GM23338 (cell line): ENCODE results near the gene CDX1. TPM values are rescaled to one million over a fixed set of nuclear protein-coding genes. Genes with fewer than 3 reads are reported as not detected.
A peak's percentile ranks its signal among the peaks of the same experiment; 100 is the strongest.

Source experiments
- ATAC-seq: fragments of 200-7000 bp; cut with Tn5 transposase; 3 replicates; pipeline ENCODE4 v1.9.1; 2020
- DNase-seq: peaks from one replicate; pipeline ENCODE4 v3.0.0-alpha.2; 2015; ENCODE audit warnings: low spot score
- H2AFZ ChIP-seq: fragments of 200-600 bp; sonication (generic); 2 replicates; pipeline ENCODE4 v1.8.0; 2016; ENCODE audit warnings: antibody characterized with exemption, mild to moderate bottlenecking, moderate library complexity
- H3F3A ChIP-seq: fragments of 200-600 bp; sonication (generic); replicated peaks from 2 replicates; pipeline ENCODE4 v1.8.0; 2017; ENCODE audit warnings: antibody characterized with exemption, mixed run types, low read depth
- H3K27ac ChIP-seq: fragments of 200-600 bp; sonication (generic); 2 replicates; pipeline ENCODE4 v1.6.1; 2016; ENCODE audit warnings: low read depth
- H3K27me3 ChIP-seq: fragments of 200-600 bp; sonication (generic); 2 replicates; pipeline ENCODE4 v1.8.0; 2016; ENCODE audit warnings: mild to moderate bottlenecking, mixed run types, moderate library complexity; ENCODE audit not compliant: insufficient read depth
- H3K36me3 ChIP-seq: fragments of 200-600 bp; sonication (generic); 2 replicates; pipeline ENCODE4 v1.8.0; 2016; ENCODE audit warnings: mild to moderate bottlenecking; ENCODE audit not compliant: insufficient read depth
- H3K4me1 ChIP-seq: fragments of 200-600 bp; sonication (generic); 2 replicates; pipeline ENCODE4 v1.8.0; 2016; ENCODE audit warnings: mild to moderate bottlenecking, moderate library complexity; ENCODE audit not compliant: insufficient read depth
- H3K4me2 ChIP-seq: fragments of 200-600 bp; sonication (generic); 2 replicates; pipeline ENCODE4 v1.7.1; 2017; ENCODE audit warnings: mixed run types
- H3K4me3 ChIP-seq: fragments of 200-600 bp; sonication (generic); 2 replicates; pipeline ENCODE4 v1.6.1; 2016; ENCODE audit warnings: mixed run types
- H3K79me2 ChIP-seq: fragments of 200-600 bp; sonication (generic); replicated peaks from 2 replicates; pipeline ENCODE4 v1.8.0; 2017; ENCODE audit warnings: mild to moderate bottlenecking; ENCODE audit not compliant: insufficient read depth
- H3K9me2 ChIP-seq: fragments of 200-600 bp; sonication (generic); 2 replicates; pipeline ENCODE4 v1.8.0; 2017; ENCODE audit not compliant: insufficient read depth
- H4K20me1 ChIP-seq: fragments of 200-600 bp; sonication (generic); replicated peaks from 2 replicates; pipeline ENCODE4 v1.8.0; 2017; ENCODE audit warnings: mild to moderate bottlenecking; ENCODE audit not compliant: insufficient read depth
- H3K27ac Mint-ChIP-seq: 2 replicates; pipeline ENCODE4 v1.8.0; 2020; ENCODE audit warnings: inconsistent platforms, mild to moderate bottlenecking, moderate library complexity, mixed read lengths
- H3K27me3 Mint-ChIP-seq: 3 replicates; pipeline ENCODE4 v1.8.0; 2022; ENCODE audit warnings: low read depth, mild to moderate bottlenecking, moderate library complexity, mixed read lengths, inconsistent platforms; ENCODE audit not compliant: insufficient read depth, poor library complexity
- H3K36me3 Mint-ChIP-seq: 3 replicates; pipeline ENCODE4 v1.8.0; 2021; ENCODE audit warnings: low read depth, mild to moderate bottlenecking, inconsistent platforms, moderate library complexity, mixed read lengths
- H3K4me1 Mint-ChIP-seq: 3 replicates; pipeline ENCODE4 v1.8.0; 2020; ENCODE audit warnings: mild to moderate bottlenecking, inconsistent platforms, mixed read lengths
- H3K4me3 Mint-ChIP-seq: 3 replicates; pipeline ENCODE4 v1.8.0; 2021; ENCODE audit warnings: moderate library complexity, mild to moderate bottlenecking, inconsistent platforms, mixed read lengths
- H3K9me3 Mint-ChIP-seq: 3 replicates; pipeline ENCODE4 v1.8.0; 2020; ENCODE audit warnings: moderate library complexity, mild to moderate bottlenecking, inconsistent platforms, mixed read lengths
- EZH2 ChIP-seq: fragments of 200-600 bp; sonication (generic); IDR thresholded peaks from one replicate; pipeline ENCODE4 v1.8.0; 2017; ENCODE audit warnings: antibody characterized with exemption, mild to moderate bottlenecking, low read depth; ENCODE audit not compliant: unreplicated experiment
- EZH2phosphoT487 ChIP-seq: fragments of 200-600 bp; sonication (generic); IDR thresholded peaks from one replicate; pipeline ENCODE4 v1.8.1; 2018; ENCODE audit warnings: antibody characterized with exemption; ENCODE audit not compliant: unreplicated experiment
- JUNB ChIP-seq: IDR thresholded peaks from one replicate; pipeline ENCODE4 v1.6.1; 2016; ENCODE audit warnings: antibody characterized with exemption; ENCODE audit not compliant: unreplicated experiment
- POLR2AphosphoS5 ChIP-seq: IDR thresholded peaks from 2 replicates; pipeline ENCODE4 v1.6.1; 2016; ENCODE audit warnings: antibody characterized with exemption, low read depth
- REST ChIP-seq: IDR thresholded peaks from one replicate; pipeline ENCODE4 v1.6.1; 2018; ENCODE audit warnings: antibody characterized with exemption; ENCODE audit not compliant: unreplicated experiment
- STAT1 ChIP-seq: IDR thresholded peaks from one replicate; pipeline ENCODE4 v1.6.1; 2016; ENCODE audit warnings: antibody characterized with exemption; ENCODE audit not compliant: unreplicated experiment
- ZNF114 ChIP-seq: fragments of 250-450 bp; sonication (Bioruptor Pico); IDR thresholded peaks from 2 replicates; pipeline ENCODE4 v1.5.0; 2020; ENCODE audit warnings: mild to moderate bottlenecking, moderate library complexity
- ZNF331 ChIP-seq: fragments of 250-450 bp; sonication (Bioruptor Pico); IDR thresholded peaks from 2 replicates; pipeline ENCODE4 v1.5.0; 2020; ENCODE audit warnings: low read depth, mild to moderate bottlenecking, moderate library complexity
- ZNF462 ChIP-seq: fragments of 250-450 bp; sonication (Bioruptor Pico); IDR thresholded peaks from 2 replicates; pipeline ENCODE4 v1.5.0; 2020; ENCODE audit warnings: mild to moderate bottlenecking, moderate library complexity
- polyA plus RNA-seq: library from polyadenylated mRNA; unstranded; fragments of >200 nt; fragmentation: Nextera tagmentation; extraction: Ambion mirVana; gene quantifications from 2 replicates; pipeline ENCODE4 v1.2.1, GENCODE V29; 2016
- total RNA-seq: library from RNA; depleted of rRNA; stranded (reverse); fragments of >200 nt; shearing (Covaris generic); gene quantifications from 2 replicates; pipeline ENCODE4 v1.2.3, GENCODE V29; 2014
- TF ChIP-seq, protein P1 (sequence below): IDR thresholded peaks from 2 replicates; pipeline ENCODE4 v1.6.1; 2016; ENCODE audit warnings: antibody characterized with exemption

Gene CDX1
- total and polyA plus RNA-seq, 2 experiments from 2014 or later, result not detected

- TF ChIP-seq STAT1 (no peak), EZH2 (no peak), JUNB (no peak), ZNF462 (CRISPR knock-in tag) (no peak), REST (no peak), ZNF114 (CRISPR knock-in tag) (no peak), ZNF331 (CRISPR knock-in tag) (no peak), EZH2phosphoT487 (no peak), POLR2AphosphoS5 (no peak)
- TF ChIP-seq, protein P1, sequence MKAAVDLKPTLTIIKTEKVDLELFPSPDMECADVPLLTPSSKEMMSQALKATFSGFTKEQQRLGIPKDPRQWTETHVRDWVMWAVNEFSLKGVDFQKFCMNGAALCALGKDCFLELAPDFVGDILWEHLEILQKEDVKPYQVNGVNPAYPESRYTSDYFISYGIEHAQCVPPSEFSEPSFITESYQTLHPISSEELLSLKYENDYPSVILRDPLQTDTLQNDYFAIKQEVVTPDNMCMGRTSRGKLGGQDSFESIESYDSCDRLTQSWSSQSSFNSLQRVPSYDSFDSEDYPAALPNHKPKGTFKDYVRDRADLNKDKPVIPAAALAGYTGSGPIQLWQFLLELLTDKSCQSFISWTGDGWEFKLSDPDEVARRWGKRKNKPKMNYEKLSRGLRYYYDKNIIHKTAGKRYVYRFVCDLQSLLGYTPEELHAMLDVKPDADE, result no peak
- DNase-seq (no peak), ATAC-seq (no peak)
- Mint-ChIP-seq H3K4me1 (peaks cover 66% of the 10 kb centered on the region), H3K4me3 (no peak overlapping the region; the same call in 2 of the 3 replicates), H3K27ac (peak overlapping the region; percentile 85), H3K27me3 (peaks cover 22% of the 10 kb centered on the region), H3K9me3 (no peaks in the 10 kb centered on the region), H3K36me3 (no peaks in the 10 kb centered on the region; the same call in 2 of the 3 replicates)
- Histone ChIP-seq H3K9me2 (no peaks in the 10 kb centered on the region), H3K27me3 (no peaks in the 10 kb centered on the region), H3K36me3 (no peaks in the 10 kb centered on the region), H3K4me2 (peak overlapping the region; percentile 66; the same call in 1 of the 2 replicates), H3K4me3 (no peak overlapping the region), H3K79me2 (no peaks in the 10 kb centered on the region), H3K4me1 (peaks cover 21% of the 10 kb centered on the region), H3K27ac (0 out of 2 replicates have a peak overlapping the region, but pooled peaks have one; percentile 26), H4K20me1 (no peaks in the 10 kb centered on the region), H3F3A (no peaks in the 10 kb centered on the region), H2AFZ (no peak overlapping the region)
Observed at GRCh38 chr5:150139334-150139733, 27.2 kb upstream of the CDX1 start.
